Cardiac muscle cell (in vitro differentiated cells and primary cell): ENCODE measurements around the gene ALOX5. TPM values are rescaled to one million over a fixed set of nuclear protein-coding genes. Genes with fewer than 3 reads are reported as not detected.

Experiments
- DNase-seq, 2 donors: peaks; one replicate each; pipeline versions ENCODE4 v3.0.0 to v3.0.0-alpha.2; 2010 to 2017; ENCODE audit warnings: low read depth in 1 of 2, low spot score in 1 of 2
- H3K27ac ChIP-seq: fragments of 200-600 bp; sonication (generic); 2 replicates; pipeline ENCODE4 v1.5.1; 2016
- H3K27me3 ChIP-seq: fragments of 200-600 bp; sonication (generic); 2 replicates; pipeline ENCODE4 v1.6.0; 2016; ENCODE audit warnings: control low read depth
- H3K36me3 ChIP-seq: fragments of 200-600 bp; sonication (generic); 2 replicates; pipeline ENCODE4 v1.5.1; 2016; ENCODE audit warnings: control low read depth
- H3K4me1 ChIP-seq: fragments of 200-600 bp; sonication (generic); 2 replicates; pipeline ENCODE4 v1.8.1; 2017; ENCODE audit warnings: low read depth, mild to moderate bottlenecking, mixed run types
- H3K4me3 ChIP-seq: fragments of 200-600 bp; sonication (generic); 2 replicates; pipeline ENCODE4 v1.5.1; 2016; ENCODE audit warnings: mild to moderate bottlenecking
- H3K9me3 ChIP-seq: fragments of 200-600 bp; sonication (generic); 2 replicates; pipeline ENCODE4 v1.5.1; 2017; ENCODE audit warnings: low read depth, mild to moderate bottlenecking, control low read depth
- CTCF ChIP-seq: IDR thresholded peaks from 2 replicates; pipeline ENCODE4 v1.5.1; 2012; ENCODE audit warnings: low read depth, mild to moderate bottlenecking, low read length
- polyA plus RNA-seq: library from polyadenylated mRNA; unstranded; fragments of >200 nt; fragmentation: Nextera tagmentation; extraction: Ambion mirVana; gene quantifications from 2 replicates; pipeline ENCODE4 v1.2.1, GENCODE V29; 2016
- total RNA-seq: library from RNA; depleted of rRNA; stranded (reverse); fragments of >200 nt; gene quantifications from 2 replicates; pipeline ENCODE4 v1.2.3, GENCODE V29; 2016

The ALOX5 gene
- total and polyA plus RNA-seq, 2 experiments from 2014 or later = 0.06 to 0.48 TPM

GRCh38 chr10:45441239-45442190 is 67.5 kb downstream of the ALOX5 start:
- H3K27me3 ChIP-seq = no peaks in the 10 kb centered on the region
- no peak overlapping the region for H3K27ac ChIP-seq
- H3K4me3 ChIP-seq = no peak overlapping the region
- H3K4me1 ChIP-seq = no peaks in the 10 kb centered on the region
- no peak for TF ChIP-seq CTCF
- no peaks in the 10 kb centered on the region for H3K36me3 ChIP-seq
- no peaks in the 10 kb centered on the region for H3K9me3 ChIP-seq
- DNase-seq = no peak

GRCh38 chr10:45442251-45442650 is 68.2 kb downstream of the ALOX5 start:
- TF ChIP-seq CTCF = no peak

GRCh38 chr10:45442662-45443061 is 68.6 kb downstream of the ALOX5 start:
- Histone ChIP-seq H3K36me3 (no peaks in the 10 kb centered on the region), H3K27me3 (no peaks in the 10 kb centered on the region), H3K9me3 (no peaks in the 10 kb centered on the region), H3K27ac (no peak overlapping the region), H3K4me3 (no peak overlapping the region), H3K4me1 (no peaks in the 10 kb centered on the region)
- no peak for DNase-seq
- TF ChIP-seq CTCF = no peak

More at GRCh38 chr10:45442251-45442650, 68.2 kb downstream of the ALOX5 start:
- Histone ChIP-seq H3K36me3 (no peaks in the 10 kb centered on the region), H3K27ac (no peak overlapping the region), H3K27me3 (no peaks in the 10 kb centered on the region), H3K9me3 (no peaks in the 10 kb centered on the region), H3K4me1 (no peaks in the 10 kb centered on the region), H3K4me3 (no peak overlapping the region)
- no peak for DNase-seq

GRCh38 chr10:45443101-45444009 is 69.3 kb downstream of the ALOX5 start:
- Histone ChIP-seq H3K4me3 (no peak overlapping the region), H3K9me3 (no peaks in the 10 kb centered on the region), H3K4me1 (no peaks in the 10 kb centered on the region), H3K27ac (no peak overlapping the region), H3K27me3 (no peaks in the 10 kb centered on the region), H3K36me3 (no peaks in the 10 kb centered on the region)
- no peak for TF ChIP-seq CTCF
- no peak for DNase-seq

- Histone ChIP-seq H3K9me3 (no peaks in the 10 kb centered on the region), H3K36me3 (no peaks in the 10 kb centered on the region), H3K4me1 (no peaks in the 10 kb centered on the region), H3K27me3 (no peaks in the 10 kb centered on the region), H3K4me3 (no peak overlapping the region), H3K27ac (no peak overlapping the region)
- no peak for DNase-seq
- no peak for TF ChIP-seq CTCF
These were observed 70.0 kb downstream of the ALOX5 start for GRCh38 chr10:45444022-45444421.
